ENCODE measurements around the gene TNN. TPM values are rescaled to one million over a fixed set of nuclear protein-coding genes. Genes with fewer than 3 reads are reported as not detected.

The TNN gene
- total RNA-seq, 2 donors from 2014 or later: 0.06 TPM; not detected in 1

GRCh38 chr1:175054736-175055135 is 12.9 kb upstream of the TNN start:
- intact Hi-C loops (cut with DNase I, micrococcal nuclease): no loop called here
- ATAC-seq (no peak), DNase-seq (no peak)

- no peak for DNase-seq
- ATAC-seq: no peak
- intact Hi-C loops (cut with DNase I, micrococcal nuclease): no loop called here
These were observed 5.3 kb upstream of the TNN start for GRCh38 chr1:175062339-175062738.

GRCh38 chr1:175062858-175063257 is 4.8 kb upstream of the TNN start:
- intact Hi-C loops (cut with DNase I, micrococcal nuclease): no loop called here
- ATAC-seq (no peak), DNase-seq (no peak)

GRCh38 chr1:175070818-175071217 is 3.2 kb downstream of the TNN start:
- intact Hi-C loops (cut with DNase I, micrococcal nuclease): no loop called here
- ATAC-seq: no peak
- no peak for DNase-seq

- ATAC-seq (no peak), DNase-seq (no peak)
- intact Hi-C loops (cut with DNase I, micrococcal nuclease): no loop called here
These were observed 3.8 kb downstream of the TNN start for GRCh38 chr1:175071276-175071943.

GRCh38 chr1:175072099-175072951 is 4.7 kb downstream of the TNN start:
- ATAC-seq: no peak
- intact Hi-C loops (cut with DNase I, micrococcal nuclease): no loop called here
- no peak for DNase-seq

- ATAC-seq (no peak), DNase-seq (no peak)
- intact Hi-C loops (cut with DNase I, micrococcal nuclease): no loop called here
These were observed 5.4 kb downstream of the TNN start for GRCh38 chr1:175073061-175073460.

- intact Hi-C loops (cut with DNase I, micrococcal nuclease): no loop called here
- DNase-seq (no peak), ATAC-seq (no peak)
These were observed 6.0 kb downstream of the TNN start for GRCh38 chr1:175073633-175074032.

- ATAC-seq (no peak), DNase-seq (no peak)
- intact Hi-C loops (cut with DNase I, micrococcal nuclease): no loop called here
These were observed 8.2 kb downstream of the TNN start for GRCh38 chr1:175075572-175076568.

- no peak for DNase-seq
- intact Hi-C loops (cut with DNase I, micrococcal nuclease): no loop called here
These were observed 9.9 kb downstream of the TNN start for GRCh38 chr1:175077356-175078030.

GRCh38 chr1:175078629-175079028 is 11.0 kb downstream of the TNN start:
- no peak for ATAC-seq
- no peak for DNase-seq
- intact Hi-C loops (cut with DNase I, micrococcal nuclease): no loop called here

More at GRCh38 chr1:175077356-175078030, 9.9 kb downstream of the TNN start:
- ATAC-seq: no peak

GRCh38 chr1:175079338-175079737 is 11.7 kb downstream of the TNN start:
- ATAC-seq (no peak), DNase-seq (no peak)
- intact Hi-C loops (cut with DNase I, micrococcal nuclease): no loop called here

GRCh38 chr1:175080030-175080429 is 12.4 kb downstream of the TNN start:
- ATAC-seq (no peak), DNase-seq (no peak)
- intact Hi-C loops (cut with DNase I, micrococcal nuclease): no loop called here

- no peak for DNase-seq
- ATAC-seq: no peak
- intact Hi-C loops (cut with DNase I, micrococcal nuclease): no loop called here
These were observed 14.3 kb downstream of the TNN start for GRCh38 chr1:175081983-175082382.

GRCh38 chr1:175088525-175088951 is 20.9 kb downstream of the TNN start:
- DNase-seq (no peak), ATAC-seq (no peak)
- intact Hi-C loops (cut with DNase I, micrococcal nuclease): no loop called here

- ATAC-seq (peak; percentile 41), DNase-seq (no peak)
- intact Hi-C loops (cut with DNase I, micrococcal nuclease): no loop called here
These were observed 21.6 kb downstream of the TNN start for GRCh38 chr1:175089136-175089718.

- ATAC-seq (no peak), DNase-seq (no peak)
- intact Hi-C loops (cut with DNase I, micrococcal nuclease): no loop called here
These were observed 23.1 kb downstream of the TNN start for GRCh38 chr1:175090780-175091179.

- no peak for DNase-seq
- ATAC-seq: no peak
- intact Hi-C loops (cut with DNase I, micrococcal nuclease): no loop called here
These were observed 27.0 kb downstream of the TNN start for GRCh38 chr1:175094626-175095025.

Measured in left colon (tissue), 2 donors.